Hematopoietic multipotent progenitor cell treated with erythropoietin and hydrocortisone succinate and interleukin-3 and kit ligand, for 4 days (in vitro differentiated cells): Measurements from ENCODE around the gene REEP3.
"Not testable (repeated sequence)": the region's sequence is repeated elsewhere in the genome, so short reads cannot be mapped to it uniquely, and the experiment has no call there.

Experiments
- DNase-seq: peaks from one replicate; pipeline ENCODE4 v3.0.0-alpha.2; 2015

REEP3 gene, protein sequence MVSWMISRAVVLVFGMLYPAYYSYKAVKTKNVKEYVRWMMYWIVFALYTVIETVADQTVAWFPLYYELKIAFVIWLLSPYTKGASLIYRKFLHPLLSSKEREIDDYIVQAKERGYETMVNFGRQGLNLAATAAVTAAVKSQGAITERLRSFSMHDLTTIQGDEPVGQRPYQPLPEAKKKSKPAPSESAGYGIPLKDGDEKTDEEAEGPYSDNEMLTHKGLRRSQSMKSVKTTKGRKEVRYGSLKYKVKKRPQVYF

DNA sequence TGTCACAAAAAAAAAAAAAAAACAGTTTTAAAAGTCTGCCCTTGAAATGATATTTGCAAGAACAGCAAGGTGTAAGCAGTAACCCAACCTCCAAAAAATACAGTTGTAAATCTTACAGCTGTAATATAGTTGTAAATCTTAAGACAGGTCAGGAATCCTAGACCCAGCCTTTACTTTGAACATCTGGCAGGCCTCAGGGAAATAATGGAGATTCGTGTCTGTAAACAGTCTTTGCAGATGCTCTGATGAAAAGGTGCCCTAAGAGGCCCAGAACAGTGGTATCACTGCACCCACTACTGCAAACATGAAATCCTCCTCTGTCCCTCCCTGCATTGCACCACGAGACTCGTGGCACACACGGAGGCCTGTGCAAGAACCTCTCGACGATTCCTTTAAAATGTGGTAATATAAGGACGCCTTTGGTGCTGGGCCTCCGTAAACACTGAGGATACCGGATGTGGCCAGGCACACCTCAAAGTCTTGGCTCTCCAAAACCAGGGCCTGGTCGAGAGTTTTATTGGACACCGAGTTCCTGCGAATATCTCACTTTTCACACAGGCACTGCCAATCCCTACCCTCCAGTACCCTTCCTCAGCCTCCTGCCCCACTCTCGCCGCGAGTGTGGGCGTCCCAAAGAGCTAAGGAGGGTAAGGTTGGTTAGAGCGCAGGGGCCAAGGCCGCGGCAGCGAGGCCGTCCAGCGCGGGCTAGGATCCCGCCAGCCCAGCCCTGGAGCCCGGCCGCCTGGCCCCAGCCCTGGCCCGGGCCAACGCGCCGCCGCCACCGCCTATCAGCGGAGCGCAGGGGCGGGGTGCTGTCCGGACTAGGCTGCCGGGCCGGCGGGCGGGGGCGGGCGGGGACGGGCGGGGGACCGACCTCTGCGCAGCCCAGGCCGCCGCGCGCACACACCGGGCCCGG, at the start of gene REEP3:
Gene REEP3, plus strand, starts transcription at position 902 of the 916 bp plus-strand sequence. CDS start 145 bp downstream, outside the sequence.
- DNase-seq = no peak

DNA sequence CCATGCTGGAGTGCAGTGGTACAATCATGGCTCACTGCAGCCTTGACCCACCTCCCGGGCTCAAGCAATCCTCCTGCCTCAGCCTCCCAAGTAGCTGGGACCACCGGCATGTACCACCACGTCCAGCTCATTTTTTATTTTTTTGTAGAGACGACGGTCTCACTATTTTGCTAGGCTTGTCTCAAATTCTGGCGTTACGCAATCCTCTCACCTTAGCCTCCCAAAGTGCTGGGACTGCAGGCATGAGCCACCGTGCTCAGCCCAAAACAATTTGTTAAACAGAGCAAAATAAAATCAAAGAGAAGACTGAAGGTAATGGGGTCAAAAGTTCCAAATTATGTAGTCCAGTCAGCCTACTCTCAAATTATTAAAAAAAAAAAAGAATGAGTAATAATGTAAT, 46.7 kb upstream of the REEP3 start:
- DNase-seq = no peak

DNA sequence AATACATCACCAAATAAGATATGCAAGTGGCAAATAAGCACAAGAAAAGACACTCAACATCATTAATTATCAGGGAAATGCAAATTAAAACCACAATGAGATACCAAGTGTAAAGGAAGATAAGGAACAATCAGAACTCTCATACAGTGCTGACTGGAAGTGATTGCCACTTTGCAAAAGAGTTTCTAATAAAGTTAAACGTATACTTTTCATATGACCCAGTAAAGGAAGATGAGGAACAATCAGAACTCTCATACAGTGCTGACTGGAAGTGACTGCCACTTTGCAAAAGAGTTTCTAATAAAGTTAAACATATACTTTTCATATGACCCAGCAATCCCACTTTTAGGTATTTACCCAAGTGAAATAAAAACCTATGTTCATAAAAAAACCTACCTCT, 43.3 kb upstream of the REEP3 start:
- DNase-seq = peak; percentile 44

DNA sequence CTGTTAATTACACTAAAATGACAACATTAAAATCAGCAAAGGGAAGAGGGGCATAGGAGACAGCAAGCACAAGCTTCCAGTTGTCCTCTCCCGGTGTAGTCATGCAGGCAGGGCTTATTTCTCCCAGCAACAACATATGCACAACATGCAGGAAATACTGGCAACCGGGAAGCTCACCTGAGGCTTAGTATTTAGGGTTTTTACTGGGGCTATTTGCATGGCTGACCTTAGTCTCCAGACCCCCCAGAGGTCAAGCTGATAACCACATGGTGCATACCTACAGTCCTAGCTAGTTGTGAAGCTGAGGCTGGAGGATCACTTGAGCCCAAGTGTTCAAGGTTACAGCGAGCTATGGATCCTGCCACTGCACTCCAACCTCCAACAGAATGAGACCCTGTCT, 42.6 kb upstream of the REEP3 start:
- DNase-seq = no peak

DNA sequence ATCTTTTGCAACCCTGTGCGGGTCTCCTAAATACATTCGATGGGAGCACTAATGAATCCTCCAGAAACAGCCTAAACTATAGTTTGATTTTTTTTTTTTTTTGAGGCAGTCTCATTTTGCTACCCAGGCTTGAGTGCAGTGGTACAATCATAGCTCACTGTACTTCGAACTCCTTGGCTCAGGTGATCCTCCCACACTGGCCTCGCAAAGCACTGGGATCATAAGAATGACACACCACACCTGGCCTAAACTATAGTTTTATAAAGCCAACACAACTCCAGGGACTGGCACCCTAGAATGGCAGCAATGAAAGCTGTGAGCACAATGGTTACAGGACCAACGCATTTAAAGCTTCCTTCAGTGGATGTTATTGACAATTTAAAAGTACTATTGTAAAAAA, 41.0 kb upstream of the REEP3 start:
- no peak for DNase-seq

DNA sequence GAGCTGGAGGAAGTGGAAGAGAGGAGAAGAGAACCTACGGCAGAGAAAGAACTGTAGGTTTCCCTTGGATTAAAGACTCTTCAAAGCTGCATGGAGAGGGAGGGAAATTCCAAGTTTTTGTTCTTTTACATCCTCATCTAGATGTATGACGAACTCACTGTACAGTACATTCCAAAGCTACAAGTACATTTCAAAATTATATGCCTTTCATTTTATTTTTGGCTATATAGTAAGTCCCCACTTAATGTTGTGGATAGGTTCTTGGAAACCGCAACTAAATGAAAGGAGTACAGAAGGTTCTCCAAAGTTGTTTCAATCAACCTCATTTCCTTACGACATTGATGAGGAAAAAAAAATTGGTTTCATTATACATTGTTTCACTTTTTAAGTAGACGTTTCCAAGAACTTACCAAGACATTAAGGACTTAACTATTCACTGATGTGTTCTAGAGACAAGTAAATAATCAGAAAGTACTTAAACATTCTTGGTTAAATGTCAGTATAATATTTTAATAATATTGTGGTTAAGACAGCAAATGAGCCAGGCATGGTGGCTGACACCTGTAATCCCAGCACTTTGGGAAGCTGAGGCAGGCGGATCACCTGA, 39.3 kb upstream of the REEP3 start:
- DNase-seq = no peak

DNA sequence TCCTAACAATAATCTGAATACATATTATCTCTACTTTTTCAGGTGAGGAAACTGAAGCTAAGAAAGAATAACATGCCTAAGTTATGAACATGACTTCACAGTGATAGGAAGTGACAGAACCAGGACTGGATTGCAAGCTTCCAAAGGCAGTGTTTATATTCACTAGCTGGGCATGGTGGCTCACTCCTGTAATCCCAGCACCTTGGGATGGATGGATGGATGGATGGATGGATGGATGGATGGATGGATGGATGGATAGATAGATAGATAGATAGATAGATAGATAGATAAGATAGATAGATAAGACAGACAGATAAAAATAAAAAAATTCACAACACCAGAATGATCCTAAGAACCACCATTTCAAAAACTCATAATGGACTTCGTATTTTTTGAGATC, 37.2 kb upstream of the REEP3 start:
- no peak for DNase-seq

DNA sequence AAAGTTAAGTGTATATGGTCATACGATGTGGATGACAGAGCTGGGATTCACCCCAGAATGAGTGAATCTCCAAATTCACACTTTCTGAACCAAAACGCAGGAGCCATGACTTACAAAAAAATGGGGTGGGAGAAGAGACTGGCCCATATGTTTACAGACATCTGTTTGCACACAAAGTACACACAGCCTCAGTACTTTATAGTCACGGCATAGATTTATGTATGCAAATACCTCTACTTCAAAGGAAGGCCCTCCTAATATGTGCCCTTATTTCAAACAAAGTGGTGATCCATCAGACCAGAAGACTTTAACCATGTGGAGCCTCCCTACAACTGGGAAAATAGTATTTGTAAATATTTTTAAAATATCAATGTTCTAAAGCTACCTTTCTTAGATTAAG, 33.2 kb upstream of the REEP3 start:
- DNase-seq = no peak

DNA sequence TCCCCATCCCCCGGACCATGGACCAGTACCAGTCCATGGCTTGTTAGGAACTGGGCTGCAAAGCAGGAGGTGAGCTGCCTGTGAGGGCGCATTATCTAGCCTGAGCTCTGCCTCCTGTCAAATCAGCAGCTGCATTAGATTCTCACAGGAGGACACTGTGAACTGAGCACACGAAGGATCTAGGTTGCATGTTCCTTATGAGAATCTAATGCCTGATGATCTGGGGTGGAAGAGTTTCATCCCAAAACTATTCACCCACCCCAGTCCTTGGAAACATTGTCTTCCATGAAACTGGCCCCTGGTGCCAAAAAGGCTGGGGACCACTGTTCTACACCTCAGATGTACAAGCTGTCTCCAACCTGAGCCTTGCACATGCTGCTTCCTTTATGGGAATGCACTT, 31.4 kb upstream of the REEP3 start:
- DNase-seq = no peak

DNA sequence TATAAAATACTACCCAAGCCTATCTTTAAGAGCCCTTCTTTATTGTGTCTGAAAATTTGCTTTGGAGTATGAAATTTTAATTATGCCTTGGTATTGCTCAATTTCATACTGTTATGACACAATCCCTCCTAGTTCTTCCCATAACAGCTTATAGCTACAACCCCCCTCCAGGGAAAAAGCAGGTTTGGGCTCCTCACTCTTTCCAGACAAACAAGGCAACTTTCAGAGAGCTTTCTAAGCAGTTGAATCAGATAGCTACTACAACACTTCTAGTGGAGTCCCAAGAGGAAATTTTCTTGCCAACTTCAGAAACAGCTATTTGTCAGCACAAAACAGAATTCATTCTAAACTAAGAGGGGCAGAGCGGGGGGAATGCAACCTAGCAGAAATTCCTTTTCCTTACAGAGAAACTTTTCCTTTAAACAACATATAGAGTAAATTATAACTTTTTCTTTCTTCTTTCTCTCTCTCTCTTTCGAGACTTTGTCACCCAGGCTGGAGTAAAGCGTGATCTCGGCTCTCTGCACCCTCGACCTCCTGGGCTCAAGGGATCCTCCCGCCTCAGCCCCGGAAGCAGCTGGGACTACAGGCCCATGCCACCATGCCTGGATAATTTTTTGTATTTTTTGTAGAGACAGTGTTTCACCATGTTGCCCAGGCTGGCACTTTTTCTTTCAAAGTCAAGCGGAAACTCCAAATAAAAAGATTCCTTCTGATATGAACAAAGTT, 29.4 kb upstream of the REEP3 start:
- DNase-seq = peak; percentile 10

DNA sequence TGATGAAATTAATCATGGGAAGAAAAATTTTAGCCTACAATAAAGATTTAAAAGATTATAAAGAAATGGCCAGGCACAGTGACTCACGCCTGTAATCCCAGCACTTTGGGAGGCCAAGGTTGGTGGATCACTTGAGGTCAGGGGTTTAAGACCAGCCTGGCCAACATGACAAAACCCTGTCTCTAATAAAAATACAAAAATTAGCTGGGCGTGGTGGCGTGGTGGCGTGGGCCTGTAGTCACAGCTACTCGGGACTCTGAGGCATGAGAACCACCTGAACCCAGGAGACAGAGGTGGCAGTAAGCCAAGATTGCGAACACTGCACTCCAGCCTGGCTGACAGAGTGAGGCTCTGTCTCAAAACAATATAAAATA, 28.9 kb upstream of the REEP3 start:
- DNase-seq = not testable (repeated sequence)

DNA sequence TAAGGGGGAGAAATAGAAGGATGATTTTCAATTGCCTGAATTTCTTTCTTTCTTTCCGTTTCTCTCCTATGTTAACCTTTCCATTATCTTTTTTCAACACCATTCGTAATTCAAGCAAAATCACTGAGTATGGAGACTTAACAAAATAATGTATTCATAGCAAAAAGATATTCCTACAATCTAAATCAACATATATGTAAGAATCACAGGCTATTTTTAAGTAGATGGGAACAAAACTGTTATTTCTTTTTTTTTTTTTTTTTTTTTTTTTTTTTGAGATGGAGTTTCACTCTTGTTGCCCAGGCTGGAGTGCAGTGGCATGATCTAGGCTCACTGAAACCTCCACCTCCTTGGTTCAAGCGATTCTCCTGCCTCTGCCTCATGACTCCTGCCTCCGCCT, 28.2 kb upstream of the REEP3 start:
- DNase-seq = no peak

DNA sequence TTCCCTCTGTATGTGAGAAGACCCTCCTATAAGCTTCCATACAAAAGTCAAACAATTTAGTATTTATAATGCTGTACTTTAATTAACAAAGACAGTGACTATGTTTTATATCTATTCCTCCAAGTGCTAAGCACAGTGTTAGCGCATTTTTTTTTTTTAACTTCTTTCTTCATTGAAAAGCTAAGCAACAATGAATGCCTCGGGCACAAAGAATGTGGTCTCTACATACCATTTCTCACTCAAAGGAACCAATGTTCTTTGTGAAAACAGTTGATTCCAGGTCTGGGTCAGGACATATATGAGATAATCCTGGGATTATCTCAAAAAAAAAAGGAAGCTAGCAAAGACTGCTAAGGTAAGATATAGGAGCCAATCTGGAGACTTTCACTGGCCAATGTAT, 26.2 kb upstream of the REEP3 start:
- no peak for DNase-seq

DNA sequence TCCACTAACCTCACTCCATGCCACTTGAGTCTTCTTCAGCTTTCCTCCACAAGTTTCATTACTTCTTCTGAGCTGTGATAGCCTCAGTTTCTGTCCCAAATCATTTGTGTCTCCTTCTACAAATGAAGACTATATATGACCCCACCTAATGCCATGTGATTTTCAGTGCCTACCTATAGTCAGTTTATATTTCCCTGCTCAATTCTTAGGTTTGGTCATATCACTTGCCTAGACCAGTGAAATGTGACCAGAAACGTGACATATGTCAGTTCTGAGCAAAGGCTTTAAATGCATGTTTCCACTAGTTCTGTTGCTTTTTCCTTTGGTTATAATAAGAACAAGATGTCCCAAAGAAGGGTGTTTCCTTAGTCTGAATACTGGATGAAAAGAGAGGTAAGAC, 24.6 kb upstream of the REEP3 start:
- no peak for DNase-seq

DNA sequence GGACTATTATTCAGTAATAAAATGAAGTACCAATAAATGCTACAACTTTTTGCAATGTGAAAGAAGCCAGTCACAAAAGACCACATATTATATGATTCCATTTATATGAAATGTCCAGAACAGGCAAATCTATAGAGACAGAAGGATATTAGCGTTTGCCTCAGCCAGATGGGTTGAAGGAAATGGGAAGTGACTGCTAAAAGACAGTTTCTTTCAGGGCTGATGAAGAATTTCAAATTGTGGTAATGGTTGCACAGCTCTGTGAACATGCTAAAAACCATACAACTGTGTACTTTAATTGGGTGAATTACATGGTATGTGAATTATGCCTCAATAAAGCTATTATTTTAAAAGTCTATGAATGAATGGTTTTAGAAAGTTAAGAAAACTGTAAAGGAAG, 23.9 kb upstream of the REEP3 start:
- peak; percentile 45 for DNase-seq

DNA sequence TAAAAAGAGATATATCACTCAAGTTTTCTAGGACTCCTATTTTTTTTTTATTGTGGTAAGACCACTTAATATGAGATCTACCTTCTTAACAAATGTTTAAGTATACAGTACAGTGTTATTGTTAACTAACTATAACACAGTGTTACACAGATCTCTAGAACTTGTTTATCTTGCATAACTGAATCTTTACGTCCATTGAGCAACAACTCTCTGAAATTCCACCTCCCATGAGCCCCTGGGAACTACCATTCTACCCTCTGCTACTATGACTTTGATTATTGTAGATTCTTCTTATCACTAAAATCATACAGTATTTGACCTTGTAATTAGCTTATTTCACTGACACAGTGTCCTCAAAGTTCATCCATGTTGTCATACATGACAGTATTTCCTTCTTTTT, 22.5 kb upstream of the REEP3 start:
- no peak for DNase-seq

DNA sequence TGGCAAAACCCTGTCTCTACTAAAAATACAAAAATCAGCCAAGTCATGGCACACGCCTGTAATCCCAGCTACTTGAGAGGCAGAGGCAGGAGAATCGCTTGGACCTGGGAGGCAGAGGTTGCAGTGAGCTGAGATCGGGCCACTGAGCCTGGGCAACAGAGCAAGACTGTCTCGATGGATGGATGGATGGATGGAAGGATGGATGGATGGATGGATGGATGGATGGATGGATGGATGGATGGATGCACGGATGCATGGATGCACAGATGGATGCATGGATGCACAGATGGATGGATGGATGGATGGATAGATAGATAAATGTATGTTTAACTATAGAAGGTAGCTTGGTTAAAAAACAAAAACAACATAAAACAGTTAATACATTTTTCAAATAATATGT, 20.6 kb upstream of the REEP3 start:
- DNase-seq = not testable (repeated sequence)

DNA sequence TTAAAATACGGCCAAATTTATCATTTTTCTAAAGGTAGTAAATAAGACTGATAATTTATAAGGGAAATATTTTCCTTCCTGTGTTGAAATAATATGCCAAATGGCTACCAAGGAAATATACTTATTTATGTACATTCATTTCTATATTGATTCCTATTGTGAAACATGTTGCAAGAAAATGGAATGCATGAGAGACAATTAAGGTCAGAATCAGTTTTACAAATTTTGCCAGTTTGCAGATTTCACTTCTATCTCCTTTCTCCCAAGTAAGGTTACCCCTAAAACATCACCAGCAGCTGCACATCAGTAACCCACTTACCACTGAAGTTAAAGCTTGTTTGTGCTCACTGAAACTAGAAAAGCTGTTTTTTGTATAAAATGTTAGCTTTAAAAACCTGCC, 19.2 kb upstream of the REEP3 start:
- DNase-seq = no peak

DNA sequence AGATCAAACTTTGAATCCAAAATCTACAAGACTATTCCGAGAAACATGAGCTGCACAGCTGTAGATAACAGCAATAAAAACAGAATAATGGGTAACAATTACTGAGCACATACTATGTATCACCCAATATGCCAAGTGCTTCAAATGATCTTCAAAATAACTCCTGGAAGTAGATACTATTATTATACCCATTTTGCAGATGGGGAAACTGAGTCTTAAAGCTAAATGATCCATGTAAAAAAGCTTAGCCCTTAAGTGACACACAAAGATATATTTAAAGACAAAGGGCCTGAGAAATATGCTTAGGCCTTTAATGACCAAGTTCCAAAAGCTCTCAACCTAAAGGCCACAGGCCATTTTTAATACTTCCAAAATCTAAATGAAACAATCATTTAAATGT, 18.4 kb upstream of the REEP3 start:
- DNase-seq = no peak

DNA sequence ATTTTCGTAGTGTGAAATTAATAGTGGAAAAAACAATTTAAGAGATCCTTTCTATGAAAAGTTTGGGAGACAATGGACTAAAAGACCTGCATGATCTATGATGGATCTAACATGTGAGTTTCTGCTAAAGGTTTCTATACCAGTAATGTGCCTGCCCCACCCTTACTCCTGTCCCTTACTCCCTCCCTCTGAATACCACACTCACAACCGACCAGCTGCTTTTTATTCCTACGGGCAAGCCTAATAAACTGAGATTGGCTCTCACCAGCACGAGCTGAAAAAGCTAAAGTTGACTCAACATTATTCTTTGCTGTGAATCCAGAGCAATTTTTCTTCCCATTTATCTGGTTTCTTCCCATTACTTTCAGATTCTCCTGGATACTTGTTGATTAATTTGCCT, 17.8 kb upstream of the REEP3 start:
- no peak for DNase-seq

DNA sequence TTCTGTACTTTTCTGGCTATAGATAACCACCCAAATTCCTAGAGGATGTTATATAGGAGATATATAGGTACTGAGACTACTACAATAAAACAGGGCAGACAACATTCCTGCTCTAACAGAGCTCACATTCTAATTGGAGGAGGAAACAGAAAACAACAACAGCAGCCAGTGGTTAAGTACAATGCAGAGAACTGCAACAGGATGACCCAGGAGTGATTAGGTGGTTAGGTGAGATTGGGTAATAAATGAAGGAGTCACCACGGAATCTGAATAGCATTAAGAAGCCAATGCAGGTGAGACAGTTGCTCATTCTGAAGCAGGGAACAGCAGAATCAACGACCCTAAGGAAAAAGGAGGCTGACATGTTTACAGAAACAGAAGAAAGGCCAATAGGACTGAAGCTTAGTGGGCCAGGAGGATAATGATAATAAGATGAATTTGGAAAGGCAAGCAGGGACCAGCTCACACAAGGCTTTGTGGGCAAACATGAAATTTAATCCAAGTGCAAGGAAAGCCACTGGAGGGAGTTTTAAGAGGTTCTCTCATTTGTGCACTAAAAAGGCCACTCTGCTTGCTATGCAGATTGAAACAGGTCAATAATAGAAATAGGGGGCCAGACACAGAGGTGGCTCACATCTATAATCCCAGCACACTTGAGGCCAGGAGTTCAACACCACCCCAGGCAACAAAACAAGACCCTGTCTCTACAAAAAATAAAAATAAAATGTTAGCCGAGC, 16.9 kb upstream of the REEP3 start:
- DNase-seq = no peak

DNA sequence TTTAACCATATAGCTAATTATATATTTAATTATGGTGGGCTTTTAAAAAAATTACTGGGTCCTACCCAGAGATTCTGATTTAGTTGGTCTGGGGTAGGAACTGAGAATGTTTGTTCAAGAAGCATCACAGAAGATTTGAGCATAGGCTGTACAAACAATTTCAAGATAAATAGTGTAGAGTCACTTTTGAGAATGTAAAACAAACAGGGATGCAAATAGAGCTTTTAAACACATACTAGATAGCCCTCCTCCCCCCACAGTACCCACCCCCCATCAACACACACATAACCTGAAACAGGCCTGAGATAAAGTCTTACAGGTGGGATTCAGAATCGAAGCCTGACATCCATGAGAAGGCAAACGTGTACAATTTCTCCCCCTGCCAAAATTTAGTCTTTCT, 15.6 kb upstream of the REEP3 start:
- no peak for DNase-seq

DNA sequence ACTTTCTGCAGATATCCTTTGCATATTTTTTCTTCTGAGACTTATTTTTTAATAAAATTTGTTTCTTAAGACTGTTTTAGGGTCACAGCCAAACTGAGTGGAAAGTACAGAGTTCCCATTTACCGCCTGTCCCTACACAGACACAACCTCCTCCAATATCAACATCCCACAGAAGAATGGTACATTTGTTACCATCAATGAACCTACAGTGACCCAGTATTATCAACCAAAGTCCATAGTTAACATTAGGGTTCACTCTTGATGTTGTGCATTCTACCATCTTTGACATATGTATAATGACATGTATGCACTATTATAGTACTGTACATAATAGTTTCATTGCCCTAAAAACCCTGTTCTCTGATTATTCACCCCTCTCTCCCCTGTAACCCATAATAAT, 14.6 kb upstream of the REEP3 start:
- no peak for DNase-seq
